HG03457 (cell line): ENCODE measurements around the gene RBFA.

Experiments used
- ATAC-seq: cut with Tn5 transposase; IDR thresholded peaks from one replicate; pipeline ENCODE4 v1.9.1; 2021; ENCODE audit warnings: moderate number of reproducible peaks; ENCODE audit not compliant: unreplicated experiment

The RBFA gene

GRCh38 chr18:80070825-80071224, 36.6 kb downstream of the RBFA start:
- ATAC-seq, result no peak

- ATAC-seq, result no peak
Observed at GRCh38 chr18:80074183-80074582, 39.9 kb downstream of the RBFA start.

- ATAC-seq, result no peak
Observed at GRCh38 chr18:80074697-80075096, 40.5 kb downstream of the RBFA start.

GRCh38 chr18:80075940-80076339, 41.7 kb downstream of the RBFA start:
- ATAC-seq, result no peak

- no peak for ATAC-seq
Observed at GRCh38 chr18:80076379-80076778, 42.1 kb downstream of the RBFA start.

GRCh38 chr18:80077873-80078272, 43.6 kb downstream of the RBFA start:
- no peak for ATAC-seq
